MM.1S (cell line): ENCODE results near the gene MAP2K7.

Experiments used
- DNase-seq: peaks from one replicate; pipeline ENCODE4 v3.0.0-alpha.2; 2015
- H2AFZ ChIP-seq: fragments of 300-600 bp; sonication (generic); 2 replicates; pipeline ENCODE4 v1.6.0; 2016; ENCODE audit warnings: antibody characterized with exemption, low read length
- H3F3A ChIP-seq: fragments of 300-600 bp; sonication (generic); 2 replicates; pipeline ENCODE4 v1.6.1; 2016; ENCODE audit warnings: mild to moderate bottlenecking, antibody characterized with exemption, low read length, moderate library complexity, mixed read lengths; ENCODE audit not compliant: insufficient read depth
- H3K27ac ChIP-seq: fragments of 300-600 bp; sonication (generic); 2 replicates; pipeline ENCODE4 v1.5.1; 2016; ENCODE audit warnings: mild to moderate bottlenecking, low read length
- H3K27me3 ChIP-seq: fragments of 300-600 bp; sonication (generic); replicated peaks from 2 replicates; pipeline ENCODE4 v1.6.0; 2016; ENCODE audit warnings: low read length; ENCODE audit not compliant: insufficient read depth
- H3K36me3 ChIP-seq: fragments of 300-600 bp; sonication (generic); replicated peaks from 2 replicates; pipeline ENCODE4 v1.6.1; 2016; ENCODE audit warnings: mild to moderate bottlenecking, low read length, mixed read lengths; ENCODE audit not compliant: insufficient read depth
- H3K4me1 ChIP-seq: fragments of 300-600 bp; sonication (generic); 2 replicates; pipeline ENCODE4 v1.6.1; 2016; ENCODE audit warnings: low read length, mixed read lengths
- H3K4me2 ChIP-seq: fragments of 300-600 bp; sonication (generic); 2 replicates; pipeline ENCODE4 v1.6.0; 2016; ENCODE audit warnings: low read depth, low read length
- H3K4me3 ChIP-seq: fragments of 300-600 bp; sonication (generic); 2 replicates; pipeline ENCODE4 v1.5.1; 2016; ENCODE audit warnings: low read length, mixed read lengths
- H3K79me2 ChIP-seq: fragments of 300-600 bp; sonication (generic); 2 replicates; pipeline ENCODE4 v1.6.1; 2016; ENCODE audit warnings: mixed run types, low read length, mixed read lengths
- H3K9ac ChIP-seq: fragments of 300-600 bp; sonication (generic); 2 replicates; pipeline ENCODE4 v1.6.1; 2016; ENCODE audit warnings: low read length, mixed read lengths
- H3K9me2 ChIP-seq: fragments of 300-600 bp; sonication (generic); replicated peaks from 2 replicates; pipeline ENCODE4 v1.6.1; 2016; ENCODE audit warnings: mild to moderate bottlenecking, low read length, mixed read lengths; ENCODE audit not compliant: insufficient read depth
- H3K9me3 ChIP-seq: fragments of 300-600 bp; sonication (generic); replicated peaks from 2 replicates; pipeline ENCODE4 v1.6.1; 2016; ENCODE audit warnings: mild to moderate bottlenecking, low read length, mixed read lengths; ENCODE audit not compliant: insufficient read depth
- H4K20me1 ChIP-seq: fragments of 300-600 bp; sonication (generic); 2 replicates; pipeline ENCODE4 v1.6.1; 2016; ENCODE audit warnings: mild to moderate bottlenecking, low read length, moderate library complexity, mixed read lengths; ENCODE audit not compliant: insufficient read depth
- EZH2 ChIP-seq: fragments of 300-600 bp; sonication (generic); optimal IDR thresholded peaks from 2 replicates; pipeline ENCODE3; 2017; ENCODE audit warnings: low read depth, mild to moderate bottlenecking, antibody characterized with exemption, low read length, mixed read lengths
- EZH2phosphoT487 ChIP-seq: fragments of 300-600 bp; sonication (generic); IDR thresholded peaks from 2 replicates; pipeline ENCODE4 v1.6.1; 2018; ENCODE audit warnings: antibody characterized with exemption, low read length
- TF ChIP-seq, protein P1 (sequence below): fragments of 300-600 bp; sonication (generic); IDR thresholded peaks from 2 replicates; pipeline ENCODE4 v1.5.1; 2016; ENCODE audit warnings: antibody characterized with exemption, low read length, mixed read lengths

MAP2K7 gene

GRCh38 chr19:7921967-7922835 is 18.5 kb downstream of the MAP2K7 start:
- H3K9me3 ChIP-seq: no peaks in the 10 kb centered on the region
- no peak overlapping the region for H3K4me2 ChIP-seq
- no peaks in the 10 kb centered on the region for H3K79me2 ChIP-seq
- peaks cover 19% of the 10 kb centered on the region for H3F3A ChIP-seq
- no peak overlapping the region for H2AFZ ChIP-seq
- no peak overlapping the region for H3K9ac ChIP-seq
- H3K36me3 ChIP-seq: no peaks in the 10 kb centered on the region
- TF ChIP-seq EZH2 (no peak), EZH2phosphoT487 (no peak)
- TF ChIP-seq, protein P1, sequence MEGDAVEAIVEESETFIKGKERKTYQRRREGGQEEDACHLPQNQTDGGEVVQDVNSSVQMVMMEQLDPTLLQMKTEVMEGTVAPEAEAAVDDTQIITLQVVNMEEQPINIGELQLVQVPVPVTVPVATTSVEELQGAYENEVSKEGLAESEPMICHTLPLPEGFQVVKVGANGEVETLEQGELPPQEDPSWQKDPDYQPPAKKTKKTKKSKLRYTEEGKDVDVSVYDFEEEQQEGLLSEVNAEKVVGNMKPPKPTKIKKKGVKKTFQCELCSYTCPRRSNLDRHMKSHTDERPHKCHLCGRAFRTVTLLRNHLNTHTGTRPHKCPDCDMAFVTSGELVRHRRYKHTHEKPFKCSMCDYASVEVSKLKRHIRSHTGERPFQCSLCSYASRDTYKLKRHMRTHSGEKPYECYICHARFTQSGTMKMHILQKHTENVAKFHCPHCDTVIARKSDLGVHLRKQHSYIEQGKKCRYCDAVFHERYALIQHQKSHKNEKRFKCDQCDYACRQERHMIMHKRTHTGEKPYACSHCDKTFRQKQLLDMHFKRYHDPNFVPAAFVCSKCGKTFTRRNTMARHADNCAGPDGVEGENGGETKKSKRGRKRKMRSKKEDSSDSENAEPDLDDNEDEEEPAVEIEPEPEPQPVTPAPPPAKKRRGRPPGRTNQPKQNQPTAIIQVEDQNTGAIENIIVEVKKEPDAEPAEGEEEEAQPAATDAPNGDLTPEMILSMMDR: no peak
- no peak overlapping the region for H3K4me3 ChIP-seq
- peaks cover 13% of the 10 kb centered on the region for H3K27me3 ChIP-seq
- H3K4me1 ChIP-seq: 0 out of 2 replicates have a peak, but pooled peaks cover 6% of the 10 kb centered on the region
- DNase-seq: no peak
- peaks cover 12% of the 10 kb centered on the region; the same call in 1 of the 2 replicates for H4K20me1 ChIP-seq
- no peak overlapping the region for H3K27ac ChIP-seq
- no peaks in the 10 kb centered on the region for H3K9me2 ChIP-seq

GRCh38 chr19:7922836-7923195 is 19.1 kb downstream of the MAP2K7 start:
- TF ChIP-seq, protein P1: no peak
- TF ChIP-seq EZH2 (no peak), EZH2phosphoT487 (no peak)
- Histone ChIP-seq H3K9me2 (no peaks in the 10 kb centered on the region), H3K27ac (no peak overlapping the region), H3K36me3 (no peaks in the 10 kb centered on the region), H3K9me3 (no peaks in the 10 kb centered on the region), H2AFZ (no peak overlapping the region), H3K9ac (no peak overlapping the region), H3K4me3 (no peak overlapping the region), H3K27me3 (peaks cover 7% of the 10 kb centered on the region), H4K20me1 (peaks cover 12% of the 10 kb centered on the region; the same call in 1 of the 2 replicates), H3K79me2 (no peaks in the 10 kb centered on the region), H3F3A (peaks cover 19% of the 10 kb centered on the region), H3K4me2 (no peak overlapping the region), H3K4me1 (0 out of 2 replicates have a peak, but pooled peaks cover 3% of the 10 kb centered on the region)
- no peak for DNase-seq

DNA sequence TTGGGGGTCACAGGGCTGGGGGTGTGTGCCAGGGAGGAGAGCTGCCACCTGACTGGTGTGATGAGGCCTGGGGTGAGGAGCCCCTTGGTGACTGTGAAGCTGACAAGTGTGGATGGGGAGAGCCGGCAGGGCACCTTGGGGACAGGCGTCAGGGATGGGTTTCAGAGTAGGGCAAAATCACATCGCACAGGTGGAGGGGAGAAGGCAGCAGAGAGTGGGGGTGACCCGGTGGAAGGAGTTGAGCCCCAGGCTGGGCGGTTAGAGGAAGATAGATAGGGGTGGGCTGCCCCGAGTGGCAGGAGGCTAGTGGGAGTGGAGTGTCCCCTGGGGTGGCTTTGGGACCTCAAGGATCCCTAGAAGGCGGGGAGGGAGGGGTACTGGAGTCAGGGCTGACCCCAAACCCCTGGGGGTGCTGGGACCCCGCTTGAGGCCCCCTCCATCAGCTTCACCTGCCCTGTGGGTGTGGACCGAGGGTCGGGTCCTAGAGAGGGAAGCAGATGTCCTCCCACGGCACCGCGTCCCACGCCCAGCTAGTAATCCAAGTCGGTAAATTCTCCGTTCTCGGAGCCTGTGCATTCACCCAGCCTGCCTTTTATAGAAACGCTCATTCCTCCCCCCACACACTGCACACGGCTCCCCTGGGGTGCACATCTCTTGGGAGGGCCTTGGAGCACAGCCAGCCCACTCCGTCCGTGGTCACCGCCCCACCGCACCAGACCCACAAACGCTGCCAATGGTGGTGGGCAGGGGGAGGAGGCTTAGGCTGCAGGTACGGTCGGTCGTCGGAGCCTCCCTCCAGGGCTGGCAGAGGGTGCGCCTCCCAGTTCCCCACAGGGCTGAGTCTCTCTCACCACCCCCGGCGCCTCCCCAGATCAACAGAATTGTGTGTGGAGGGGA is 19.9 kb downstream of the MAP2K7 start:
- Histone ChIP-seq H3K9me3 (no peaks in the 10 kb centered on the region), H4K20me1 (peaks cover 14% of the 10 kb centered on the region; the same call in 1 of the 2 replicates), H3K79me2 (no peaks in the 10 kb centered on the region), H3K27me3 (peaks cover 2% of the 10 kb centered on the region; the same call in 1 of the 2 replicates), H3K4me1 (0 out of 2 replicates have a peak, but pooled peaks cover 3% of the 10 kb centered on the region), H3K27ac (no peak overlapping the region), H2AFZ (no peak overlapping the region), H3F3A (peaks cover 21% of the 10 kb centered on the region), H3K4me2 (no peak overlapping the region), H3K9ac (no peak overlapping the region), H3K4me3 (no peak overlapping the region), H3K36me3 (no peaks in the 10 kb centered on the region), H3K9me2 (no peaks in the 10 kb centered on the region)
- TF ChIP-seq EZH2 (no peak), EZH2phosphoT487 (no peak)
- TF ChIP-seq, protein P1: no peak
- DNase-seq: no peak
